ENCODE results near the gene GDF10. TPM values are rescaled to one million over a fixed set of nuclear protein-coding genes. Genes with fewer than 3 reads are reported as not detected.

The GDF10 gene
- polyA plus RNA-seq, 1 donor from 2014 or later = 0.66 TPM

GRCh38 chr10:47344996-47345870, 45.2 kb downstream of the GDF10 start:
- Histone ChIP-seq H3K9me3 (ENCODE audit: low read length) (no peaks in the 10 kb centered on the region), H3K27ac (ENCODE audit: low read length) (no peak overlapping the region), H3K9ac (ENCODE audit: low read length) (no peak overlapping the region), H4K20me1 (ENCODE audit: insufficient read depth) (no peaks in the 10 kb centered on the region), H3K36me3 (ENCODE audit: insufficient read depth, low read length) (no peaks in the 10 kb centered on the region), H3F3A (ENCODE audit: insufficient read depth, low read length, poor library complexity, severe bottlenecking) (no peaks in the 10 kb centered on the region), H3K4me3 (ENCODE audit: low read length) (no peak overlapping the region), H2AFZ (ENCODE audit: low read depth, low read length) (no peak overlapping the region), H3K4me2 (ENCODE audit: low read length) (no peak overlapping the region), H3K27me3 (ENCODE audit: insufficient read depth, low read depth, low read length) (no peaks in the 10 kb centered on the region), H3K9me2 (ENCODE audit: insufficient read depth, low read length) (no peaks in the 10 kb centered on the region), H3K79me2 (replicated peaks; ENCODE audit: insufficient read depth, low read length) (no peaks in the 10 kb centered on the region)
- no peak for TF ChIP-seq SMC3 (conservative IDR thresholded peaks at IDR 0.05; ENCODE audit: poor library complexity)
- no peak for TF ChIP-seq RAD21 (conservative IDR thresholded peaks at IDR 0.05)
- TF ChIP-seq REST (IDR thresholded peaks at IDR 0.05; ENCODE audit: borderline replicate concordance) = no peak
- no peak for TF ChIP-seq EP300 (conservative IDR thresholded peaks at IDR 0.05; ENCODE audit: poor library complexity, severe bottlenecking)
- TF ChIP-seq MXI1 (conservative IDR thresholded peaks at IDR 0.05; ENCODE audit: poor library complexity, severe bottlenecking) = no peak
- no peak for TF ChIP-seq CTCF (IDR thresholded peaks at IDR 0.05; ENCODE audit: poor library complexity, severe bottlenecking)
- TF ChIP-seq EZH2 (IDR thresholded peaks at IDR 0.05; ENCODE audit: borderline replicate concordance, insufficient read depth, low read length, poor library complexity, severe bottlenecking) = no peak
- TF ChIP-seq POLR2AphosphoS5 (IDR thresholded peaks at IDR 0.05) = no peak
- TF ChIP-seq TAF1 (IDR thresholded peaks at IDR 0.05; ENCODE audit: low read depth) = no peak

- H2AFZ ChIP-seq (ENCODE audit: low read depth, low read length) = no peak overlapping the region
- no peaks in the 10 kb centered on the region for H3K9me2 ChIP-seq (ENCODE audit: insufficient read depth, low read length)
- no peaks in the 10 kb centered on the region for H3K36me3 ChIP-seq (ENCODE audit: insufficient read depth, low read length)
- TF ChIP-seq MXI1 (conservative IDR thresholded peaks at IDR 0.05; ENCODE audit: poor library complexity, severe bottlenecking) (no peak), POLR2AphosphoS5 (IDR thresholded peaks at IDR 0.05) (no peak), EP300 (conservative IDR thresholded peaks at IDR 0.05; ENCODE audit: poor library complexity, severe bottlenecking) (no peak), REST (IDR thresholded peaks at IDR 0.05; ENCODE audit: borderline replicate concordance) (no peak), CTCF (IDR thresholded peaks at IDR 0.05; ENCODE audit: poor library complexity, severe bottlenecking) (no peak), TAF1 (IDR thresholded peaks at IDR 0.05; ENCODE audit: low read depth) (no peak), EZH2 (IDR thresholded peaks at IDR 0.05; ENCODE audit: borderline replicate concordance, insufficient read depth, low read length, poor library complexity, severe bottlenecking) (no peak), SMC3 (conservative IDR thresholded peaks at IDR 0.05; ENCODE audit: poor library complexity) (no peak), RAD21 (conservative IDR thresholded peaks at IDR 0.05) (no peak)
- no peak overlapping the region for H3K9ac ChIP-seq (ENCODE audit: low read length)
- H3K4me2 ChIP-seq (ENCODE audit: low read length) = no peak overlapping the region
- H3K9me3 ChIP-seq (ENCODE audit: low read length) = no peaks in the 10 kb centered on the region
- H3K4me3 ChIP-seq (ENCODE audit: low read length) = no peak overlapping the region
- no peaks in the 10 kb centered on the region for H3K27me3 ChIP-seq (ENCODE audit: insufficient read depth, low read depth, low read length)
- no peak overlapping the region for H3K27ac ChIP-seq (ENCODE audit: low read length)
- H3F3A ChIP-seq (ENCODE audit: insufficient read depth, low read length, poor library complexity, severe bottlenecking) = no peaks in the 10 kb centered on the region
- H3K79me2 ChIP-seq (replicated peaks; ENCODE audit: insufficient read depth, low read length) = no peaks in the 10 kb centered on the region
- no peaks in the 10 kb centered on the region for H4K20me1 ChIP-seq (ENCODE audit: insufficient read depth)
Measured at GRCh38 chr10:47346581-47347302, 46.7 kb downstream of the GDF10 start.

Data from neural cell (in vitro differentiated cells).